Measurements from ENCODE around the gene ATP8B4. TPM values are rescaled to one million over a fixed set of nuclear protein-coding genes. Genes with fewer than 3 reads are reported as not detected.

Gene ATP8B4
- total RNA-seq, 4 donors from 2014 or later, result 5.2 to 24.3 (median 7.6) TPM

- Histone ChIP-seq H3K9me3 (no peaks in the 10 kb centered on the region), H3K36me3 (no peaks in the 10 kb centered on the region), H3K4me3 (replicated peaks in 1 of 3) (no peak overlapping the region), H3K27me3 (no peaks in the 10 kb centered on the region), H3K27ac (no peak overlapping the region), H3K4me1 (peaks cover 0 to 7% of the 10 kb centered on the region in 2 donors)
- no peak for DNase-seq
- WGBS, 2 donors, result 79 to 86% methylated on average over 4 of the region's 4 CpGs
- TF ChIP-seq CTCF (IDR thresholded peaks at IDR 0.05) (no peak), POLR2A (IDR thresholded peaks at IDR 0.05) (no peak)
- intact Hi-C loops (cut with DNase I), result no loop called here
These were observed 61.8 kb downstream of the ATP8B4 start for GRCh38 chr15:50057196-50057595.

GRCh38 chr15:50055750-50056157, 63.3 kb downstream of the ATP8B4 start:
- no peaks in the 10 kb centered on the region for H3K9me3 ChIP-seq
- H3K4me1 ChIP-seq, result peaks cover 0 to 7% of the 10 kb centered on the region in 2 donors
- no peak overlapping the region for H3K4me3 ChIP-seq (replicated peaks in 1 of 3)
- WGBS, 2 donors, result 80 to 85% methylated on average over 5 of the region's 5 CpGs
- peak overlapping the region in 1 of 3 donors; percentile 47 for H3K27ac ChIP-seq
- no peaks in the 10 kb centered on the region for H3K27me3 ChIP-seq
- DNase-seq, result no peak
- no peaks in the 10 kb centered on the region for H3K36me3 ChIP-seq
- no peak for TF ChIP-seq CTCF (IDR thresholded peaks at IDR 0.05)
- no peak for TF ChIP-seq POLR2A (IDR thresholded peaks at IDR 0.05)
- intact Hi-C loops (cut with DNase I), result no loop called here

- Histone ChIP-seq H3K4me3 (replicated peaks in 1 of 3) (no peak overlapping the region), H3K4me1 (peaks cover 0 to 7% of the 10 kb centered on the region in 2 donors), H3K27ac (peak overlapping the region in 2 of 3 donors; percentile 59 to 69), H3K9me3 (no peaks in the 10 kb centered on the region), H3K36me3 (no peaks in the 10 kb centered on the region), H3K27me3 (no peaks in the 10 kb centered on the region)
- DNase-seq, result no peak
- intact Hi-C loops (cut with DNase I), result no loop called here
- 61 to 80% methylated on average over 1 of the region's 1 CpG for WGBS, 2 donors
- TF ChIP-seq POLR2A (IDR thresholded peaks at IDR 0.05) (no peak), CTCF (IDR thresholded peaks at IDR 0.05) (no peak)
These were observed 63.7 kb downstream of the ATP8B4 start for GRCh38 chr15:50055332-50055731.

GRCh38 chr15:50053055-50053856, 65.8 kb downstream of the ATP8B4 start:
- H3K36me3 ChIP-seq, result no peaks in the 10 kb centered on the region
- H3K27ac ChIP-seq, result no peak overlapping the region
- DNase-seq, result no peak
- no peak overlapping the region for H3K4me3 ChIP-seq (replicated peaks in 1 of 3)
- H3K4me1 ChIP-seq, result peaks cover 0 to 3% of the 10 kb centered on the region in 2 donors
- no peaks in the 10 kb centered on the region for H3K27me3 ChIP-seq
- H3K9me3 ChIP-seq, result no peaks in the 10 kb centered on the region
- 63 to 65% methylated on average over 3 of the region's 3 CpGs for WGBS, 2 donors
- TF ChIP-seq POLR2A (IDR thresholded peaks at IDR 0.05) (no peak), CTCF (IDR thresholded peaks at IDR 0.05) (no peak)
- intact Hi-C loops (cut with DNase I), result no loop called here

- WGBS, 2 donors, result 42 to 43% methylated on average over 3 of the region's 3 CpGs
- no peaks in the 10 kb centered on the region for H3K4me1 ChIP-seq
- intact Hi-C loops (cut with DNase I), result no loop called here
- no peaks in the 10 kb centered on the region for H3K9me3 ChIP-seq
- TF ChIP-seq CTCF (IDR thresholded peaks at IDR 0.05) (peak in 5 of 6 experiments; percentile 37 to 64 (median 56)), POLR2A (IDR thresholded peaks at IDR 0.05) (no peak)
- no peaks in the 10 kb centered on the region for H3K27me3 ChIP-seq
- peak; percentile 42 to 52 for DNase-seq
- no peaks in the 10 kb centered on the region for H3K36me3 ChIP-seq
- no peak overlapping the region for H3K27ac ChIP-seq
- H3K4me3 ChIP-seq (replicated peaks in 1 of 3), result no peak overlapping the region
These were observed 67.1 kb downstream of the ATP8B4 start for GRCh38 chr15:50051811-50052419.

Measured in thyroid gland (tissue), 4 donors.